K562 treated with DMSO at 1 percent for 48 hours (cell line): Measurements from ENCODE around the gene CTSH. TPM values are rescaled to one million over a fixed set of nuclear protein-coding genes. Genes with fewer than 3 reads are reported as not detected.

Experiments used
- total RNA-seq: library from RNA; unstranded; fragments of 300-600 nt; gene quantifications from 2 replicates; pipeline ENCODE4 v1.2.3, GENCODE V29; 2022; ENCODE audit warnings: low replicate concordance; ENCODE audit errors: extremely low read depth

CTSH gene, protein sequence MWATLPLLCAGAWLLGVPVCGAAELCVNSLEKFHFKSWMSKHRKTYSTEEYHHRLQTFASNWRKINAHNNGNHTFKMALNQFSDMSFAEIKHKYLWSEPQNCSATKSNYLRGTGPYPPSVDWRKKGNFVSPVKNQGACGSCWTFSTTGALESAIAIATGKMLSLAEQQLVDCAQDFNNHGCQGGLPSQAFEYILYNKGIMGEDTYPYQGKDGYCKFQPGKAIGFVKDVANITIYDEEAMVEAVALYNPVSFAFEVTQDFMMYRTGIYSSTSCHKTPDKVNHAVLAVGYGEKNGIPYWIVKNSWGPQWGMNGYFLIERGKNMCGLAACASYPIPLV
- total RNA-seq: 1,335 TPM in 1 of 2 replicates, not detected in the other

GRCh38 chr15:78944669-78945407, at the start of gene CTSH:
TSS of gene CTSH (minus strand) at chr15:78945046. CDS start at chr15:78944981, 65 bp downstream.

DNA sequence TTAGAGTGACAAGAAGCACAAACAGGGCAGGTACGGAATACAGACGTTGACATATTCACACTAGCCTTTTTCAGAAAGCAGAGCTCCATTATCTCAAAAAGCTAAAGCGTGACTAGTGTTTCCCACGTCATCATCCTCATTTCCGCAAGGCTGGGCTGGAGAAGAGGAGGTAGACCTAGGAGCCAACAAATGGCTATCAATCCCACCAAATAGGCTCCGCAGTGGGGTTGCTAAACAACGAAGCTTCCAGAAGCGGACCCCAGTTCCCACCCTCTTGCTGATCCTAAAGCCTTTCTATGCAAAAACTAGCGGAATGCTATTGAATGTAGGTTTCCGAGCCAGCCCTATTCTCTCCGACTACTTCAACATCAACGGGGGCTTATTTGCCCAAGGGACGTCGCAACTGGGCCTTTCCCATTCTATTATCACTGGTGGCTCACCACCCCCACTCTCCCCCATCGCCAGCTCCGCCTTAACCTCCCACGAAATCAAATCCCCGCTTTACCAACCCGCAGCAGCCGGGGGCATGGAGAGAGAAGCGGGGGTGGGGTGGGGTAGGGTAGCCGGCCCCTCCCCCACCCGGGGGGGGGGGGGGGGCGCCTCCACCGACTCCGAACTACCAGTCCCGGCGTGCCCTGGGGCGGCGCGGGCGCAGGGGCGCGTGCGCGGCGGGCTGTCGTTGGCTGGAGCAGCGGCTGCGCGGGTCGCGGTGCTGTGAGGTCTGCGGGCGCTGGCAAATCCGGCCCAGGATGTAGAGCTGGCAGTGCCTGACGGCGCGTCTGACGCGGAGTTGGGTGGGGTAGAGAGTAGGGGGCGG, 72.5 kb downstream of the CTSH start, which contains the start of gene MORF4L1:
Gene MORF4L1, plus strand, starts transcription at position 736 of the 817 bp plus-strand sequence. CDS start 128 bp downstream, outside the sequence.

Other genes starting within 250 kb of the CTSH start
- gene ADAMTS7, start 133.6 kb downstream of the CTSH start, total RNA-seq: not detected in 2 replicates
- gene MORF4L1, start 72.2 kb downstream of the CTSH start, total RNA-seq: 879 TPM in 1 of 2 replicates, not detected in the other
- not detected in 2 replicates for gene RASGRF1, start 145.7 kb upstream of the CTSH start, total RNA-seq